CD4-positive, alpha-beta T cell treated with Interleukin-17A for 1 hour (primary cell): ENCODE measurements around the gene KRTAP3-1.

Experiments
- DNase-seq: peaks from one replicate; pipeline ENCODE4 v3.0.0-alpha.2; 2020

The KRTAP3-1 gene

GRCh38 chr17:40974366-40974765 lies 34.6 kb downstream of the KRTAP3-1 start:
- no peak for DNase-seq

GRCh38 chr17:40967582-40967981 lies 41.3 kb downstream of the KRTAP3-1 start:
- DNase-seq: no peak

GRCh38 chr17:40966848-40967247 lies 42.1 kb downstream of the KRTAP3-1 start, which contains the start of gene KRT39:
Gene KRT39, minus strand, starts transcription at chr17:40966948. Its CDS starts 92 bp downstream, at chr17:40966856.
- DNase-seq: no peak

- DNase-seq: peak; percentile 34
Measured at GRCh38 chr17:40963838-40964237, 45.1 kb downstream of the KRTAP3-1 start.

GRCh38 chr17:40962059-40962561 lies 46.8 kb downstream of the KRTAP3-1 start:
- DNase-seq: no peak

GRCh38 chr17:40961591-40961990 lies 47.3 kb downstream of the KRTAP3-1 start:
- no peak for DNase-seq

- DNase-seq: no peak
Measured at GRCh38 chr17:40960144-40960543, 48.8 kb downstream of the KRTAP3-1 start.
